CD4-positive, alpha-beta T cell treated with Interleukin-2 at 100 ng/mL for 4 hours (primary cell): Measurements from ENCODE around the gene TPCN2.

ENCODE experiments used
- DNase-seq: peaks from one replicate; pipeline ENCODE4 v3.0.0-alpha.2; 2020; ENCODE audit warnings: low spot score

The TPCN2 gene

DNA sequence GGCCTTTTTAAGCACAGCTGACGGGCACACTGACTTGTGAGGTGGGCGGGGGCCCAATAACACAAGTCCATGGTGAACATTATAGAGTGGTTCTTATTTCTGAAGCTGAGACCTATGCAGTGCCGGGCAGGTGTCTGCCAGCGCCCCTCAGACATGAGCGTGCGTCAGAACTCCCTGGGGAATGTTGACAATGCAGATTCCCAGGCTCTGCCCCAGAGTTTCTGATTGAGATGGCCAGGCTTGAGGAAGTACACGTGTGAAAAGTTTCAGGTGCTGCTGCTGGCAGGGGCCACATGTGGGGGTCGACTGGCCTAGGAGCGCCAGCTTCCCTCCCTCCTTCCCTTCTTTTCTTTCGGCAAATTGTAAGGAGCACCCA, 46.2 kb downstream of the TPCN2 start:
- DNase-seq, result no peak

GRCh38 chr11:69095300-69095699, 46.6 kb downstream of the TPCN2 start:
- no peak for DNase-seq

DNA sequence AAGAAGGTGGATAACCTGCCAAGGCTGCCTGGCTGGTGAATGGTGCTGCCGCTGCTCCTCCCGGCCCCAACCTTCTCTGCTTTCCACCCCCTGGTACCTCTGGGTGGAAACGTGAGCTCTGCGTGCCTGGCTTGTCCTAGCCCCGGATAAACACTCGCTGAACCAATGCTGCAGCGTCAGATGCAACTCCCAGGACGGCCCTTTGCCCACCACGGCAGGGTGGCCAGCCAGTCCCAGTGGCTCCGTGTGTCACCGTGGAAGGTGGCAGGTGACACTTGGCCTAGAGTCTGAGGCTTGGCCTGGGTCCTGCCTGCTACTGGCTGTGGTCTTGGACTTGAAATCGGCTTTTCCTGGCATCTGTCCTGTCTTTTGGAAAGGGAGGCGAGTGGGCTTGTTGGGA, 47.7 kb downstream of the TPCN2 start:
- no peak for DNase-seq

- no peak for DNase-seq
These were observed 48.5 kb downstream of the TPCN2 start for GRCh38 chr11:69097263-69097662.

- no peak for DNase-seq
These were observed 50.4 kb downstream of the TPCN2 start for GRCh38 chr11:69099180-69099579.

- DNase-seq, result no peak
These were observed 51.9 kb downstream of the TPCN2 start for GRCh38 chr11:69100454-69101114.

DNA sequence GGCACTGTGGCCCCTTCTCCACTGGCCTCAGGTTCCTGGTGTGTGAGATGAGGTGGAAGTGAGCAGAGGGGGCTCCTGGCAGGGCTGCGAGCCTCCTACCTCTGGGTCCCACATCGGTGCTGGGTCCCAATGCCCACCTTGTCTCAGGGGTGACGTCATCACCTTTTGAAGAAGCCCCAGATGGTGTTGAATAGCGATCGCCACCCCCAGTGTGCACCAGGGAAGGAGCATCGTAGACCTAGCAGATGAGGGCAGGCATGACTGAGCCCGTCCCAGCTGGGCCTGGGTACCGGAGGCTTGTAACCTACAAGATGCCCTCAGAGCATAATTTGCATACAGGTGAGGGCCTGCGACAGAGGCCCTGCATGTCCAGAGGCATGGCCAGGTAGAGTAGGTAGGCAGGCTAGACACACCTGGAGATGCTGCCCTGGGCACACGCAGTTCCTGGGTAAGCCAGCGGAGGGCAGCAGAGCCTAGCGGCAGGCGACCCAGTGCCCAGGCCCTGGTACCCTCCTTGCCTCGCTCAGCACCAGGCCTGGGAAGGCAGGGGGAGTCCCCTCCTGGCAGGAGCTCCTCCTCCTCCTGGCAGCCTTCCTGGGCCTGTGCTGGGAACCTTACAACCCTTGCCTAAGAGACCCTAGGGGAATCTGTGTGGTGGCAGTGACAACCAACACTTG, 52.5 kb downstream of the TPCN2 start:
- peak; percentile 72 for DNase-seq

DNA sequence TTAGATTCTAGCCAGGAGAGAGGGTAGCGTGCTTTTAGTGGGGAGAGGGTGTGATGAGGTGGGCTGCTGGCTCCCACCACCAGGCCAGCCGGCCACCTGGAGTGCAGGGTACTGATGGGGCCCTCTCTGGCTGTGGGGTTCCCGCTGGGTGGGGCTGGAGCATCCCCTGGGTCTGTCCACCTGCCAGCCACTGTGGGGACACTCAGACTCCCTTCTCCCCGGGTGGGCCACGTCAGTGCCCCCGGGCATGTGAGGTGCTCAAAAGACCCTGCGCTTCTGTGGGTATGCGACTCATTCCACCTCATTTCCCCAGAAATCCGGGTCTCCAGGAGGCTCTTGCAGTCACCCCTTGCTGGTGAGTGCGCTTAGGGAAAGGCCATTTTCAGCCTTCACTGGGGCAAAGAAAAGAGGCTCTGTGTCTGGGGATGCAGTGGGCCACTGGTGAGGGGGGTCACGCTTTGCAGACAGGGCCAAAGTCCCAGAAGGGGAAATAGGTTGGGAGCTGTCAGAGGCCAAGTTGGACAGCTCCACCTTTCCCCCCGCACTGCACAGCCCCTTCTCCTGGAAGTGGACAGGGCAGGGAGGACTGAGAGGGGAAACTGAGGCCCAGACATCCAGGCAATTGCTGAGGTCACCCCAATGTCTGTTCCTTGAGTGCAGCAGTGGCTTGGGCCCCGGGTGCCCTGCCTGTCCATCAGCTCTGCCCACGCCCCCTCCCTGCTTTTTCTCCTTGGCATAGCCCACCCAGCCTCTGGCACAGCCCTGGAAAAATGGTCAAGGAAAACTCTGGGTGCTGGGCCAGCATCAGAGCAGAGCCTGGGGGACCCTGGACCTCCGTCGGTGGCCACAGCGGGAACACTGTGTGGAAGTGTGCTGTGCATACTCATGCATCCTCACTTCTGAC, 53.3 kb downstream of the TPCN2 start:
- no peak for DNase-seq

DNA sequence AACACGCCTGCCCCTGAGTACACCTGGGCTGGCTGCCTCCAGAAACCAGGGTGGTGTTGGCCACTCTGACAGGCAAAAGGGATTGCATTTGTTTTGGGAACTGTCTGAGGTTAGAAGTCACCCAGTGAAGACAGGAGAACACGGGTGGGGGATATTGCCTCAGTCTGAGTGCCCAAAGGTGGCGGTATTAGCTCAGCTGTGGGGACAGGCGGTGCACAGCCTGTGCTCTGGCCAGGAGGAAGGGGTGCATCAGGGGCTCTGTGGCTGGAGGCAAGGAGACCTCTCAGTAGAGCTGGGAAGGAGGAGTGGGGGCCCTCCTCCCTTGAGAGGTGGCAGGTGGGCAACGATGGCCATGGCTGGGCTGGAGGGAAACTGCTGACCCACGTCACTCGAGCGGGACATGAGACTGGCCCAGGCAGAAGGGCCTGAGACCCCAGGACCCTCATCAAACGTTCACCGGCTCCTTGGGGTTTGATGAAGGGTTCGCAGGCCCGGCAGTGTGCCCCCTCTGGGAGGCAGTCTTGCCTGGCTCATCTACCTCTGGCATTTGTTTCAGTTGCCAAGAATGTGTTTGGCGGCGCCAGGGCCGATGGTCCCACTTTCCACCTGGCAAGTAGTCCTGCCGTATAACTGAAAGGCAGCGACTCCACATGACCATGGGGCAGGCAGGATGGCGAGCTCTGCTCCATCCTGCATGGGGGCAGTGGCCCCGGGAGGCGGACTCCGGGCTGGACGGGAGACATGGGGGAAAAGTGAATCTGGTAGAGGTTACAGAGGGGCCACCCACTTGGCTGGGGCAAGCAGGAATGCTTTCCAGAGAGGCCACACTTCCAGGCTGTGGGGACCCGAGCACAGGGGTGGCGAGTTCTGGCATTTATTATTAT, 54.2 kb downstream of the TPCN2 start:
- DNase-seq, result no peak

DNA sequence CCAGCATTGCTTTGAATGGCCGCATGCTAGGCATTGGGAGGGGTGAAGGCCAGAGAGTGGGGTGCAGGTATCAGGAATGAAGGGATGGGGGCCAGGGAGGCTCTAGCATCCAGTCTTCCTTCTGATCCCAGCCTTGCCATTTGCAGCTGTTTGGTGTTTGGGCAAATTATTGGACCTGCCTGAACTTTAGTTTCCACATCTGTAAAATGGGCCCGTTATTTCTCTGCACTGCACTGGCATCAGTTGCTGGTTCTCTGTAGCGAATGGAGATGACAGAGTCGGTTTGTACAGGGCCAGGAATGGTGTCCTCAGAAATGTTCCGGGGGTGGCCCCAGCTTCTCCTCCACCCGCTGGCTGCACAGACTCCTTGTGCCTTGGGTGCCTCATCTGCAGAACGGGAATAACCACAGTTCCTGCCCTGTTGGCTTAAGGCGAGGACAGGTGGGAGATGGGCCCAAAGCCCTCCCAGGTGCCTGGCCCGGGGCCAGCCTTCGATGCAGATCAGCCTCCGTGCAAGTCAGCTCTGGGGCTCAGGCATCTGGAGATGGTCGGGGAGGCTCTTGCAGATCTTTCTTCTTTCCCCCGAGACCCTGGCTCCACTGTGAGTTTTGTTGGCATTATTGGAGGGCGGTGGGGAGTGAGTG, 55.6 kb downstream of the TPCN2 start:
- no peak for DNase-seq

DNA sequence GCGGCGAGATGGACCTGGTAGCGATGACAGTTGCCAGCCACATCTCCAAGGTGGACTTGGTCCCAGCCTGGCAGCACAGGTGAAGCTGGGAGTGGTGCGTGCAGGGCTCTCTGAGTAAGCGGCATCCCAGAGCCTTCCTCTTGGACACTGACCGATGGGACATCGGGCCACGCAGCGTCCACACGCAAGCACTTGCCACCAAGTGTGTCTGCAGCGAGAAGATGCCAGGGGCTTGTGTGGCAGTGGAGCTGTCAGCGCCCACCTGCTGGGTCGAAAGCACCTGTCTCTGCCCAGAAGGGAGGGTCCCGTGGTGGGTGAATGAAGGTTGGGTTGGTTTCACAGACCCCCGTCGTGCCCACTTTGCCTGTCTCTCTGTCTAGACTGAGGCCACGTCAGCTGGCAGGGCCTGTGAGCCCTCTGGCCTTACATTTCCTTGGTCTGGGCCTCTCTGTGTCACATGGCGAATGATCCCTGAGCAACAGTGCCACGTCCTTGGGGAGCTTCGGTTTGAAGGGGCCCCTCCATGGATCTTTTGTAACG, 56.2 kb downstream of the TPCN2 start:
- DNase-seq, result no peak

GRCh38 chr11:69105461-69106030, 56.8 kb downstream of the TPCN2 start:
- no peak for DNase-seq

DNA sequence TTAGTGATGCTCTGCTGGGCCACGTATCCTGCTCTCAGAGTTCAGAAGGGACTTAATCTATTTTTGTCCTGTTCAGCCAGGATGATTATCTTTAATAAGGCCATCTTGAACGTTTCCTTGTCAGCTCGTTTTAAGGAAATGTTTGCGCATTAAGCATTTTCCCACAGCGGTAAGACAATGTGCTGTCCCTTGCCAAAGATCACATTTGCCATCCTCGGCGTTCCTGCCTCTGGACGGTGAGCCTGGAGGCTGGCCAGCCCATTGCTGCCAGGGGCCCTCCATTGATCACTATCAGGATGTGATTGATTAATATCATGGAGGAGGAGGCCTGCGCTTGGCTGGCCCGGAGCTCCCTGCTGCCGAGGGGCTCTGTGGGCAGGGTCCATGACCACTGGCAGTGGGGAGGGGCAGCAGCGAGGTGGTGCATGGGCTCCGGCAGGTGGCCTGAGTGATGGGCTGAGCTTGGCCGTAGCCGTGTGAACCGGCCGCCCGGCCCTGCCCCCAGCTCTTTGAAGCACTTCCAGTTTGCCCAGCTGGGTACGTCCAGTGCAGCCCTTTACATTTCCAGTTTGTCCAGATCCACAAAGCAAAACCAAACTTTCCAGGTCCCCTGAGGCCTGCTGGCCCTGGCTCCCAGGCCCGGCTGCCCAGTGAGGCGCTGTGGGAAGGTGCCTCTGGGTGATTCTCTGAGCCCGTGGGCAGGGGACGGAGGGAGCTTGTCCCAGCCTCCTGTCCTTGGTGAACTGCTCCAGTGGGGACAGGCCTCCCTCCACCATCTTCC, 57.5 kb downstream of the TPCN2 start:
- no peak for DNase-seq

GRCh38 chr11:69107413-69107812, 58.7 kb downstream of the TPCN2 start:
- no peak for DNase-seq

DNA sequence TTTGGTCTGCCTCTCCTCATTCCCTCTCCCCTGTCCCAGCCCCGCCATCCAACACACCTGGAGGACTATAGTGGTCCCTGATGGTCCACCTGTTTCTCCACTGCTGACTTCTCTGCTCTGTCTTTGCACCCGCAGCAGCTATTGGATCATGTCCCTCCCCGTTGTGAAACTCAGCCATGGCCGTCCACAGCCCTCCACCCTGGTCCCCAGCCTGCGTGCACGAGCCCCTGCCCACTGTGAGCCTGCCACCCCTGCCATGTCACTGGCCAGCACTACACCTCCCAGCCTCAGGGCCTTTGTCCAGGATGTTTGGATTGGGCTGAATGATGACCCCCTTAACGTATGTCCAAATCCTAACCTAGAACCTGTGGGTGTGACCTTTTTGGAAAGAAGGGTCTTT, 59.3 kb downstream of the TPCN2 start:
- DNase-seq, result no peak

DNA sequence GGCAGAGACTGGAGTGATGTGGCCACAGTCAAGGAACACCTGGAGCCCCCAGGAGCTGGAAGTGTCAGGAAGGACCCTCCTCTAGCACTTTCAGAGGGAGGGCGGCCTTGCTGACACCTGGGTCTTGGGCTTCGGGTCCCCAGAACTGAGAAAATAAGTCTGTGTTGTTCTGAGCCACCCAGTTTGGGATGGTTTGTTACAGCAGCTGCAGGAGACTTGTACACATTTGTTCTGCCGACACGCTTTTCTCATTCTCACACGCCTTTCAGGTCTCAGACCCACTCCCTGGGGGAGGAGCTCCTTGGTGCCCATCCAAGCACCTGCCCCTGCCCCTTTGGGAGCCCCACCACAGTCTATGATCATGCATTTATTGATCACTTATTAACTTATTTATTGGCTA, 59.8 kb downstream of the TPCN2 start:
- no peak for DNase-seq

DNA sequence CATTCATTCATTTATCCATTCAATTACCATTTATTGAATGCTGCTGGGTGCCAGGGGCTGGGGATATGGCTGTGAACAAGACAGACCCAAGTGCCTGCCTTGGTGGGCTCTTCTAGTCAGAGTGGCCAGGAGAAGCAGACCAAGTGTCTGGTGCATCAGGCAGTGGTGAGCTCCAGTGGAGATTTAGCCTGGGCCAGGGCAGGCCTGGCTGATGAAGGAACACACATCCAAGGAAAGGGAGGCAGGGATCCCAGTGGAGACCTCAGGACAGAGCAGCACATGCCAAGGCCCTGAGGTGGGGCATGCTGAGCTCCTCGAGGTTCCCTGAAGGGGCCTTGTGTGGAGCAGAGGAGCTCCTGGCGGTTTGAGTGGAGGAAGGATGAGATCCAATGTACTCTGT, 60.4 kb downstream of the TPCN2 start:
- DNase-seq, result no peak

GRCh38 chr11:69110451-69110850, 61.7 kb downstream of the TPCN2 start:
- DNase-seq, result no peak

- no peak for DNase-seq
These were observed 63.2 kb downstream of the TPCN2 start for GRCh38 chr11:69111624-69112542.
